ENCODE data around the gene ARL15.

The ARL15 gene

DNA sequence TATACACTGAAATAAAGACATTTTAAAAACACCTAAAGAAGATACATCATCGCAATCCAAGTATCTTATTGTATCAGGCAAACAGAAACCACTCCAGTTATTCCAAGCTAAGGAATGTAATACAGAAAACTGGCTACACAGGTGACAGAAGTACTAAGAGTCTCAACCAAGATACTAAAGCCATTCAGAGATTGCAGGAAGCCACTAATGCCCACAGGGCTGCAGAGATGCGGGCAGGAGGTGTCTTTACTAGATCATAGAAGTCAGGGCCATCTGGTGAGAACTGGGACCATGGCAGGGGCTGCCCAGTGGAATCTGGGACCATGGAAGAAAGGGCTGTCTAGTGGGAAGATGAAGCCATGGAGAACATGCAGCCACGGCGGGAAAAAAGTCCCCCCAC, 384.3 kb downstream of the ARL15 start:
- DNase-seq: no peak

DNA sequence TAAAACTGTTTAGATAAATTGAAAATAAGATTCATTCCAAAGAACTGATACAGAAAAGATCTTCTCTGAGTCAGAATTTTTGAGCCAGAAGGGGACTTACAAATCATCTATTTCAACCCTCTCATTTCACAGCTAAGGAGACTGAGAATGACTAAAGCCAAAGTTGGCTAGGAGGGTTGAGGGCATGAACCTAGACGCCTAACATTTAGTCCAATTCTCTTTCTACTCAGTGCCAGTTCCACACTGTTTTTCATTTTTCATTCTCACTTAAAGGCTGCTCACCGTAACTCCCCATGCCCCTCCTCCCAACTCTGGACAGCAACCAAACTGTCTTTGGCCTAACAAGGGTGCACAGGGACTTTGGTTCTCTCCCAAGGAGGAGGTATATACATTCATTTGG, 386.0 kb downstream of the ARL15 start:
- no peak for DNase-seq

DNA sequence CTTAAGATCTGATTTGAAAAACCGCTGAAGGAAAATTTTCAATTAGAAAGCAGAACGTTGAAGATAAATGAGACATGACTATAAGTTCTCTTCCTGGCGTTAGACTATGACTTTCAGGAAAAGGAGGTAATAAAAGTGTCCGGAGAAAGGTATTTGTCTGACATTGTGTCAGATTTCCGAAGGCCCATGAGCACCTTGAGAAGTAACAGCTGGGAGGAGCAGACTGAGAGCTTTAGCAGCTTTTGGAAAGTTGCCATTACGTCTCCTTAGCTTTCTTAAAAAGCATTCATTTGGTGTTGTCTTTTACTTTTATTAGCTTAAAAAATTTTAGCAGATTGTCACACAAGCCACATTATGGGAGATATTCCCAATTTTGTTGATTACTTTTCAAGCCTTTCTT, 386.4 kb downstream of the ARL15 start:
- no peak for DNase-seq

DNA sequence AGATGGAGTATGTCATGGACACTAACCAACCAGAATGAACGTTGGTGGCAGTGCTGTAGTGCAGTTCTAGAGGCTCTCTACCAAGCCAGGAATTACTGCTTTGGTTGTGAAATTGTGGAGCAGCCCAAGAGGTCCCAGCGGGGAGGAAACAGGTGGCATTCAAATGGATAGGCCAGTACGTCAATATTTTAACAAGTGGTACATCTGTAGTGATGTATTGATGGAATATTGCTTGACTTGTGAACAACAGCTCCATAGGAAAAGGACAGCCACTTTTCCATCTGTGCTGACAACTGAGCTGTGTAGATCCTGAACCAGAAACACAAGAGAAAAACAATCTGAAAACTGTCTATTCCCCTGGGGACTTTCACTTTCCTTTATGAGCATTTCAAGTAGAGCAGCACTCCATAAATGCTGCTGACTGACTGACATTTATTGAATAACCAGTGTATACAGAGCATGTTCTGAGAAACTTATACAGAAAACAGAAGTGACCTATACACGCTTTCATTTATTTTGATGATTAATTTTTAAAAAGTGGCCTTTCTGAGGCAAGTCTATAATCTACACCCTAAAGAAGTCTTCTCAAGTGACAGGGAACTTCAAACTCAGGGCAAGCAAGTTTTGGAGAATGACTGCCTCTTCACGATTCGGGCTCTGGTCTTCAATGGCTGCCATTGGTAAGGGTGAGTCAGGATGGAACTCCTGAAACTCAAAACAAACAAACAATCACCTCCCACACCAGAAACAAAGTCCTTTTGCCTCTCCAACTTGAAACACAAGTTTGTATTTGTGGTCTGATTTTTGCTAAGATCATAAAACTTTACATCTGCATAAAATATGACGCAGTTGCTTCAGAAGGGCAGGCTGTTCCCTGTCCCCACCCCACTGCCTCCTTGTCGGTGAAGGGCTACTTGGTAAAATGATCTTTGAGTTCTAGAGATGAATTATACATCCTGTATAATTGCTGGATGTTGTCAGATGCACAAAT, 387.6 kb downstream of the ARL15 start:
- no peak for DNase-seq

DNA sequence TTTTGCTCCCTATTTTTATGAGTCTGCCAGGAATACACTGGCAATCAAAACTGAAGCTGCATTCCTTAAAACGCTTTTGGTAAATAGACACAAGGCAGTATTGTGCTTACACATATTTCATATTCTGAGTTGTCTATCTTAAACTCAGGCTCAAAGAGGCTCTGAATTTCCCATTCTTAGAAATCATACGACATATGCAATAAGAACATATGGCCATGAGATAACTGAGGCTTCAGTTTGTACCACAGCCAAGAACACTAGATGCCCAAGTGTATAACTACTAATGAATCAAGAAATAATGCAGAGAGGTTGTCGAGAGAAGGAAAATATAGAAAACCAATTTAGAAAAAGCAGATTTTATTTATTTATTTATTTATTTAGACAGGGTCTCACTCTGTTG, 392.5 kb downstream of the ARL15 start:
- no peak for DNase-seq

DNA sequence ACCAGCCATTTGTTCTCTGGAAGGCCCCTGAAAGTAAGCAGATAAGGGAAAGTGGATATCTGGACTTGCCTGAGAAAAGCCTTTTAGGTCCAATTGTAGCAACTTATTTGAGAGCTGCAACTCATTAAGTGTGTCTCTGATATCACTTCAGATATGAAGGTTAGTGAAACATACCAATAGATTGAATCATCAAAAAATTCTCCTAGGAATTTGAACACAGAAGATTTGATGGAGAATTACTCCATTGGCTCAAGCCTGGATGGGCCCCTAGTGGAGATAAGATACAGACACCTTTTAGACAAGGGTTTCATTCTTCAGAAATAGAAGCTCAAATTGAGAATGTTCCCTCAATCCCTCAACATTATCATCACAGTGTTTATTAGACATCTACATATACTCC, 393.3 kb downstream of the ARL15 start:
- DNase-seq: no peak

DNA sequence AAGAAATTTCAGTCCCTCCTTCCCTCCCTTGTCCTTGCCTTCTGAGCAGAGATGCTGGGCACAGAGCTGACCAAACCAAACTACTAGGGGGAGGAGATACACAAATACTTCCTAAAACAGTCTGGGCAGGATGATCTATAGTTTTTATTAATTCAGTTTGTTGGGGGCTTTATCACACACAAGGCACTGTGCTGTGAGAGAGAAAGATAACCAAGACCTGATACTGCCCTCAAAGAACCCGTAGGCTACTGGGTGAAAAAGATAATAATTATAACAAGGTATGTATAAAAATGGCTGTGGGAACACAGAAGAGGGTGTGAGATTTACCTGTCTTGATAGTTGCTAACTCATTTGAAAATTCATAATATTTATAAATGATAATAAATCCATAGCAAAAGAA, 395.3 kb downstream of the ARL15 start:
- DNase-seq: no peak

DNA sequence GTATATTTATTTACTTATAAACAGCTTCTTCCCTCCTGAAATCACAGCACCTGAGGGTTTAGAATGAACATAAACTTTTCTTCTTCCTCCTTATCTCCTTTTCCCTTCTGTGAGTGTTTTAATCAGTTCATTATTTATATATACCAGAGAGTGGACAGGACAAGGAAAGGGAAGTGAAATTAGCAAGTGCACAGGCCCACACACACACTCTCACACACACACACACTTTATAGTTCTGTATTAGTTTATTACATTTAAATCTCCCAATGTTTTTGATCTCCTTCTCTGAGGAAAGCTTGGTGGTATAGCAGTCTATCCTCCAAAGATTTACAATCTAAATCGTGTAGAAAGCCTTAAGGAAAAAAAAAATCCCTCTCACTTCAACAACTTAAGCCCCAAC, 396.4 kb downstream of the ARL15 start:
- no peak for DNase-seq

DNA sequence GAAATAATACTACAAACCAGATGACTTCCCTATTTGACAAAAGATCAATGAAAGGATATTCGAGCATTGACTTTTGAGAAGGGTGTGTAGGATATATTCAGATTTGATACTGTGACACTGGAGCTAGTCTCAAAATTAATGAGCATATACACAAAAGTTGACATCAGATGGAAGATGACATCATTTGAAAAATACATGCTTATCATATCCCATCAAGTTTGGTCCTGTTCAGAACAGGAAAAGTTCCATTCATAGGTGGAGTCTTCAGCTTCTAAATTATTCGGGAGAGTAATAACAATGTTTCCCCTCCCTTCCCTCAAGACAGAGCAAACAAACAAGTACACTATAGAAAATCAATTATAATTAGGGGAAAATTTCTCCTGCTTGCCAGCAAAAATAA, 401.6 kb downstream of the ARL15 start:
- no peak for DNase-seq

DNA sequence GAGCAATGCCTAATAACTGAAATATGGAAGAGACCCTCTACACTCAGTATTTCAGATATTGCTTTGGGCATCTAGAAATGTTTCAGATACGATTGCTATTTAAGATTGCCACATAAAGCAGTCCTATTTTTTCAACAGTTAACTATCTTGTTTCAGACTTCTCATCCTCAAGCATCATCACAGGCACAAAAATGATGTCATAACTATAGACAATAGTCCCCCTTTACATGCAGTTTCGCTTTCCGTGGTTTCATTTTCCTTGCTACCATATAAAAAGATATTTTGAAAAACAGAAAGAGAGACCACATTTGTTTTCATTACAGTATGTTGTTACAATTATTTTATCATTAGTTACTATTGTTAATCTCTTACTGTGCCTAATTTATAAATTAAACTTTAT, 402.5 kb downstream of the ARL15 start:
- no peak for DNase-seq

DNA sequence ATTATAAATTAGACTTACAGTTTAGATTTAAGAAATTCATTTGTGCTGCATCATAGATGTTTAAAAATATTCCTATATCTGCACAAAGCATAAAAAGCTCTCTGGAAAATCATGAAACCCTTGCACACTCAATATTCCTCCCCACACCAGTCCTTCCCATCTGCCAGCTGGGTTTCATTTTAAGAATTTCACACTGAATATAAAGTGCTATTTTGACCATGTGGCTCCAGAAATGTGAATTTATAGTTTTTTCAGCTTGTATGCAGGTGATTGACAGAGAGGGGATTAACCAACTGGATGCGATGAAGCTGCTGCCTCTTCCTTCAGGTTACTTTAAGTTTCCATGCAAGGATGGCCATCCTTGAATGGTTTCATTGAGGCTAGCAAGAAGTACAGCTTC, 403.6 kb downstream of the ARL15 start:
- no peak for DNase-seq

DNA sequence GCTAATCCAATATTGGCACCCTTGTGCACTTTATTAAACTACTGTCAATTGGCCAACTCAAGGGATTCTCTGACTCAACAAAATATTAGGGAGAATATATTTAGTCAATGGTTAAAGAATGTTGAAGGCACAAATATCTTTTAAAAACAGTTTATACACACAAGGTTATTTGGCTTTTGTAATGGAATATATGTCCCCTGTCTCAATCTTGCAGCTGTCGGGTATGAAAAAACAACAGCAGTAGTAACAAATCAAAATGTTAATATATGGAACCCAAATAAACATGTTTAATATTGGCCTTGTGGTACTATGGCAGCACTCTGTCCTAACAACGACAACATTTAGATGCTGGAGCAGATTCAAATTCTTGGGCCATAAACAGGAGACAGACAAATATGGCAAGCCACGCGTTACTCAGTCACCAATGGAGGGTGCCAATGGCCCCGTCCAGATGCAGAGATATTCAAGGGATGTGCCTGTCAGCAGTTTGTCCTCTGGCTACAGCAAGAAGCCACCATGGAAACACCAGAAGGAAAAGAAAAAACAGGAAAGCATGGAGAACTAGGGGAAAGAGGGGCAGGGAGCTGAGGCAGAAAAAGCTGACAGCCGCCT, 408.0 kb downstream of the ARL15 start:
- DNase-seq: no peak

DNA sequence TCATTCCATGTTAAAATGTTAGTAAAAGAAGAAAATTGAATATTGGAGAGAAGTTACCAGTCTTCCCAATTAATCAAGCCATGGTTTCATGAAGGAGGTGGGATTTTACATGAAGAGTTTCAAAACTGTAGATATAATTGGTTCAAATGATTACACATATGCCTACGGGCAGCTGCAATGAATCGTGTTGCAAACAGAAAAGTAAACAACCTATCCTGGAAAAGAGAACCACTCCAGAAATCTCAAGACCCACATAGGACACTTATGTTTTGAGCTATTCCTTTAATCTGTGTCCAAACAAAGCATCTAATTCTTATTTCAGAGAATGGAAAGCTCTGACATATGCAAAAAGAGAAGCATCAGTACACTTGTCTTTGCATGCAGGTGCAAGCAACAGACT, 409.7 kb downstream of the ARL15 start:
- DNase-seq: no peak

DNA sequence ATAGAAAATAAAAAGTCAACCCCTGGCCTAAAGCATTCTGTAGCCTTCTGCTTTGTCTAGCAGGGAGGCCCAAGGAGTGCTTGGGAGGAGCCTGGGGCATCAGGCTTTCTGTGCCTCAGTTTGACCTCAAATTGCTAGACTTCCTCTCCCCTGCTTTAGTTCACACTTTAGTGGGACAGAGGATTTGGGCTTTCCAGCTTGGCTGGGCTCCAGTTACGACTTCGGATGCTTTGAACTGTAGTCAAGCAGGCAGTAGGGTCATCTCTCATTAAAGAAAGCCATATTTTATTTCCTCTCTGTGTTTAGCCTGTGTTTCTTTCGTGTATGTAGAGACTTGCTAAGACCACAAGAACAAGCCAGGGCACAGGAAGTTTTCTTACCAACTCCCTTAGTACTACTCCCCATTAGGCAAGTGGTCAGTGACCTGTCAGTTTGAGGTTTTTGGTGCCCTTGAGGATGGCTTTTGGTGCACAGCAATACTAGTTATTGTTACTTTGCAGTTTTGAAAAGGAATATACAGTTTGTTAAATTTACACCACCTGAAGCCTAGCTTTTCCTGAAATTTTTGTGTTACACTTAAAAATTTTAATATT, 415.2 kb downstream of the ARL15 start:
- no peak for DNase-seq

DNA sequence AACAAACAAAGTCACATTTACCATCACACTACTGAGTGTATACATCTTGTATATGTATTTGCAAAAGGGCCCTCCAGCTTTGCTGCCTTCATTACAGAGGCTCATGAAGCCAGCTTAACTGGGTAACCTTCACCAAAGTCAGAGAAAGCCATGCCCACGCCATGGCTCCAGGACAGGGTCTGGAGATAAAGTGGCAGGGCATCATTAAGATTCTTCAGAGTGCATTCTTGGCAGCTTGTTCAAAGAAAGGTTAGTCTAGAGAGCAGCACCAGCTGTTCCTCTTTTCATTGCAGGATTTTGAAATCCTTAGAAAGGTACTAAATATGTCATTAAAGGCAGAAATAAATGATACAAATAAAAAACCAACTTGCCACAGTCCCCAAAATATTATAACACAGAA, 416.7 kb downstream of the ARL15 start:
- no peak for DNase-seq

DNA sequence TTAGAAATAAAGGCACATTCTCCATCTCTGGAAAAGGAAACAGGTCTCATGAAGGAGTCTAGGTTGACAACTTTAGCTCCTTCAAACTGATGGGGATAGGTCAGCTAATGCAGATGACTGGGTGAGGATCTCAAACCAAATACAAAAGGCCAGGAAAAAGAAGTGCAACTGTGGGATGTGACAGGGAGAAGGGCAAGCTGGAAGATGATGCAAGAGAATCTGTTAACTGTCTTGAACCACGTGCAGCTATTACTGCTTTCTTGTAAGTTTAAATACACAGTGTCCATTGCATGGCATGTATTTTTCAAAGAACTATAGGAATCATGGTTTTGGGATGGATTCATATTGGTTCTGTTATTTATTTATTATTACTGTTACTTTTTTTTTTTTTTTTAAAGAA, 418.1 kb downstream of the ARL15 start:
- no peak for DNase-seq

DNA sequence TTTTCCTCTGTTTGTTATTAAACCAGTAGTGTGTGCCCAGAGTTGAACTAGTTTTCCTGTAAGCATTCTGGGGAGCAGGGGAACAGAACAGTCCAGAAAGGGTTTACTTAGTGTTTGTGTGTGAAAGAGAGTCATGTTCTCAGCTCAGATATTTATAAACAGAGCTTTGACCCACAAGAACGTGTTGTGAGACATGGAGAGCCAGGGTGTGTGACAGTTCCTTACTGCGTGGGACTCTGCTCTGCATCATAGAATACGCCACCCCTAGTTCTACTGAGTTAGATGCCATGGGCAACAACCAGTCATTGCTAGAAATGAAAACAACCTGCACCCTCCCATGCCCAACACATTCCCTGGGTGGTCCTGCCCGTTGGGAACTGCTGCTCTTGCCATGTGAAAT, 419.2 kb downstream of the ARL15 start:
- DNase-seq: no peak

DNA sequence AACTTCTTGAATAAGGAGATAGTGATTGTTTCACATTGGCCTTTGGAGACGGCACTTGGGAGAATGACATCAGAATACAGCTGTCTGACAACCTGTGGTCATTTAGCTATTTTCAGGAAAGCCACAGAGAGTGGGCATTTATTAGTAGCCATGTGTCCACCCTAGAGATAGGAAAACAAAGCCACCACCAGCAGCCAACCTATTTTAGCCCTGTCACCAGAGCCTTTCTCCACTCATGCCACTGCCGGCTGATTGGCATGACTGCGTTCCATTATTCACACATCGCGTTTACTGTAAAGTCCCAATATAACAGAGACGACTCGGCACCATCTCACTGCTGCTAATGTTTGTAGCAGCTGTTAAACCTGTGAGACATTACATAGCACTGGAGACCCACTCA, 419.9 kb downstream of the ARL15 start:
- no peak for DNase-seq

DNA sequence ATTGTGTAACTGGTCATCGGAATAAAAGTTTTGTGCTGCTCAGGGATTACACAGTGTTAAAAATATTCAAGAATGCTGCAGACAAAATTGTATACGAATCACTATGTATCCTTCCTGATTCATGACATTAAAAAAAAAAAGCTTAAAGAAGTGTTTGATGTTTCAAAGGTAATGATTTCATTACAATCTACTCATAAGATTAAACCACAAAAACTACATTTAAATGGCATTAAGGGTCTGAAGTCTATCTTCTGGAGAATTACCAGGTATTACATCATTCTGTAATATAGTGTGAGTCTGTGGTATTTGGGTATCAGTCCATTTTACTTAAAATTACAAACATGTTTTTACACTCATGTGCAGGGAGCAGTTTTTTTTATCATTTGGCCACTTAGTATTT, 425.5 kb downstream of the ARL15 start:
- DNase-seq: no peak

DNA sequence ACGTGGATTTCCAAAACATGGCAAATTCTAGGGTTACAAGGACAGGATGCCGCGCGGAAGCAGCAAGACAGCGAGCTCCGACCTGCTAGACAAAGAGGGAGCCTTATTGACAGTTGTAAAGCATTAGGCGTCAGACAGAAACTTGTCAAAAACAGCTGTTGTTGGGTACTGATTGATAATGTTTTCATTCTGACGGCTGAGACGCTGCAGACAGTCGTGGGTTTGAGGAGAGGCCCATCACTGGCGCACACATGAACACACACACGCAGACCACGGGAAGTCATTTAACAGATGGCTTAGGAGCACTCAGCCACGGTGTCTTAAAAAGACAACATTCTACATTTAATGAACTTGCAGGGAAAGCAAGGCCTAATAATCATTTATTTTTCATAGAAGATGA, 426.0 kb downstream of the ARL15 start:
- no peak for DNase-seq

DNA sequence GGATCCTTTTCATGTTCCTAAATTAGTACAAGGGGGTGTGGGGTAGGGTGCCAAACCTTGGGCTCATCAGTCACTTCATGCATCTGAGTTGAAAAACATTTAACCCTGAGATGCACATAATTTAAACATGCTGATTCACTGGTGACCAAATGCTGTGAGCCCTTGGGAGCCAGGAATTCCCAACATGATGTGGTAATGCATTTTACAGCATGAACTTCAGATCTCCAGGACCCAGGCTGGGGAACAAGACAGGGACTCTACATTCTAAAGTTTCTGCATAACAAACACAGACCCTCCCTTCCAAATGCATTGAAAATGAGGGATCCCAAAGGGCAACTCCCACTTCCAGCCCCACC, 427.7 kb downstream of the ARL15 start:
- DNase-seq: no peak

DNA sequence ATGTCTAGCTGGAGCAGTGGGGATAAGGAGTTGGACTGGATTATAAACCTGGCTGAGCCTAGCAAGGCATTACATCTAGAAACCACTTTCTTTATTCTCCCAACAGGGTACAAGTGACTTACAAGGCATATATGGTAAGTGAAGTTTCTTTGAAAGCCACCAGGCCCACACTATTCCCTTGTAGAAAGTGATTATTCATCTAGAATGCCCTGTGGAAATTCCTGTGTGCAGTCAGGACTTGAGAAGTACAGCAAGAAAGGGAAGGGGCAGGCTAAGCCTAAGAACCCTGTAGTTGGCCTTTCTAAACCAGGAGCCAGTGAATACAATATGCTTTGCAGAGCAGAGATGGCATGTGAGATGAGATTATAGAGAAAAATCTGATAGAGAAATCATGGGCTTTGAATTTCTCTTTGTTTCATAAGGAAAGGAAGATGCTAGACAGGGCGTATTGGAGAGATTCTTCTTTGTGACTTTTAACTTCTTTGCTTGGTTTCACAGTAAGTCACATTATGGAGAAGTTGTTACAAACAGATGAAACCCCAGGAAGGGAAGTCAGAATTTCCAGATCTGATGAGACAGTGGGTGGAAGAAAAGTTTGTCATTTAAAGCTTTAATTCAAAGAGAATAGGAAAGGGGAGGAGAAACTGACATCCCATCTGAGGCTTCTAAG, 428.2 kb downstream of the ARL15 start:
- no peak for DNase-seq

DNA sequence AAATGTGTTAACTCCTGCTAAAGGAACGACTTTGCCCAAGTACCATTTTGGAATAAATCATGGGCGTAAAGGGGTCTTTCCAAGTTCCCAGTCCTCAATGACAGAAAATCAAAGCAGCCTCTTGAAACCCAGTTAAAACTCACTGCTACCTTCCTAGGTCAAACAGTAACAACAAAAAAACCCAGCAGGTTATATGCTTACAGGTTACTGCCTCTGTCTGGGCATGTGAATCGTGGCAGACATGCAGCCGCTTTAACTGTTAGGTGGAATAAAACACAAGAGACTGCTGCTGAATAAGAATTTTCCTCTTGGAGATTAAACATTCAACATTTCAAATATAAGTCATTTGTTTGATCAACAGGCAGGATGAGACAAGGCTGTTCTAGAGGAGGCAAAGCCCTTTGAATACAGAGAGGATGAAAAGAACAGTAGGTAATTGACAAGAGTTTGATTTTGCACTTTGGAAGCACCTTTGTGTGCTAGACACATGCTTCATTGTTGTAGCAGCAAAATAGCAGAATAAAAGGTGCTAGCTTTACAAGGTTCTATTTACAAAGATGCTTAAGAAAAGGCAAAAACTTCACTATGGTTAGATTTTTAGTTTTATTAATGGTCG, 430.6 kb downstream of the ARL15 start:
- DNase-seq: no peak
